Measurements from ENCODE around the gene ATP8B1.

Gene ATP8B1

DNA sequence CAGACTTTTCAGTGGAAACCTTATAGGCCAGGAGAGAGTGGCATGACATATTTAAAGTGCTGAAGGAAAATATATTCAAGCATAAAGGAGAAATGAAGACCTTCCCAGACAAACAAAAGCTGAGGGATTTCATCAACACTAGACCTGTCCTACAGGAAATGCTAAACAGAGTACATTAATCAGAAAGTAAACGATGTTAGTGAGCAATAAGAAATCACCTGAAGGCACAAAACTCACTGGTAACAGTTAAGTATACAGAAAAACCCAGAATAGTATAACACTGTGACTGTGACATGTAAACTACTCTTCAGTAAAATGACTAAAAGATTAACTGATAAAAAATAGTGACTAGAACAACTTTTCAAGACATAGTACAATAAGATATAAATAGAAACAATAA, 87.4 kb downstream of the ATP8B1 start:
- no peak for ATAC-seq

DNA sequence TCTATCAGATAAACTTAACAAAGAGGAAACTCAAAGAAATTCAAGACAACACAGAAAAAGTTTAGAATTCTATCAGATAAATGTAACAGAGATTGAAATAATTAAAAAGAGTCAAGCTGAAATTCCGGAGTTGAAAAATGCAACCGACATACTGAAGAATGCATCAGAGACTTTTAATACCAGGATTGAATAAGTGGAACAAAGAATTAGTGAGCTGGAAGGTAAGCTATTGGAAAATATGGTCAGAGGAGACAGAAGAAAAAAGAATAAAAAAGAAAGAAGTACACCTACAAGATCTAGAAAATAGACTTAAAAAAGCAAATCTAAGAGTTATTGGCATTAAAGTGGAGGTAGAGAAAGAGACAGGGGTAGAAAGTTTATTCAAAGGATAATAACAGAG, 88.0 kb downstream of the ATP8B1 start:
- ATAC-seq = no peak

DNA sequence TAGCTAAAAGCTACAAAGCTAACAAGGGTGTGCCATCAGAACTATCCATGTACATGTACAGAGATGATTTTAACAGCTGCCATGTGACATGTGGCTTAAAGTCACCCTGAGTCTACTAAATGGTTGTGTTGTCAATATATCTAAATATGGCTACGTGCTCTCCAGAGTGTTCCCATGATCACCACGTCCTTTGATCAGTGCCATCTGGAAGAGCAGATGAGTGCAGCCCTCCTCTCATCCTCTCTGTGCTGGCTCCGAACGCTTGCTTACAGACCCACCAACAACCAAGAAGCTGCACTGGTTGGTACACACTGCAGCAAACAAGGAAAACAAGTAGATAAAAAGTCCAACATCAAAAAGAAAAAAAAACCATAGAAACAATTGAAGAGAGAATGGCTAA, 92.9 kb downstream of the ATP8B1 start:
- no peak for ATAC-seq

DNA sequence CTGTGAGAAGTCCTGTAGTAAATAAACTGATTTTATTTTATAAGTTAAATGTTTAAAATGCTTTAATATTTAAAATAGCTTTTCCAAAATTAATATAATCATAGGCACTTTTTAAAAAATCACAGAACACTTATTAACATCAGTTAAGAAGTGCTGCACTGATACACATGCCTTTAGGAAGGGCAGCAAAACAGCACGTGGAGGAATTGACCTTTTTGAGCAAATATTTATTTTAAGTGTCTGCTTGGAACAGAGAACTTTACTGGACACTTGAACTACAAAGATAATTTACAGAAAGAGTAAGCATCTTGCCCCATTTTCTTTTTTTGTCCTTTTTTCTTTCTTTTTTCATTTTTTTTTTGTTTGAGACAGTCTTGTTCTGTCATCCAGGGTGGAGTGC, 93.8 kb downstream of the ATP8B1 start:
- no peak for ATAC-seq

DNA sequence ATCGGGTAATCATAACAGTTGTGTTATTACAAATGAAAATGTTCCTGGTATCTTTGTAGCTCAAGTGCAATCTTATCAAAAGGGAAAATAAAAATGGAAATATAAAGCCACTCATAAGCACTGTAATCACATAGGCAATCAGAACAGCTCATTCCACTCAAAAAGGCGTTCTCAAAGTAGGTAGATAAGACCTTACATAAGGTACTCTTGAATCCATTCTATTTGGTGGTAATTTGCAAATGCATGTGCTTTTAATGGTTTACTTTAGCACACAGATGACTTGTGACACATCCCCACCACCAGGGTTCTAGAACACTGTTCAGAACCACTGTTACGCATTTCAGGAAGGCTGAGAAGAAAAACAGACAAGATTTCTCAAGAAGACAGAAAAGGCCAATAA, 94.8 kb downstream of the ATP8B1 start:
- no peak for ATAC-seq

DNA sequence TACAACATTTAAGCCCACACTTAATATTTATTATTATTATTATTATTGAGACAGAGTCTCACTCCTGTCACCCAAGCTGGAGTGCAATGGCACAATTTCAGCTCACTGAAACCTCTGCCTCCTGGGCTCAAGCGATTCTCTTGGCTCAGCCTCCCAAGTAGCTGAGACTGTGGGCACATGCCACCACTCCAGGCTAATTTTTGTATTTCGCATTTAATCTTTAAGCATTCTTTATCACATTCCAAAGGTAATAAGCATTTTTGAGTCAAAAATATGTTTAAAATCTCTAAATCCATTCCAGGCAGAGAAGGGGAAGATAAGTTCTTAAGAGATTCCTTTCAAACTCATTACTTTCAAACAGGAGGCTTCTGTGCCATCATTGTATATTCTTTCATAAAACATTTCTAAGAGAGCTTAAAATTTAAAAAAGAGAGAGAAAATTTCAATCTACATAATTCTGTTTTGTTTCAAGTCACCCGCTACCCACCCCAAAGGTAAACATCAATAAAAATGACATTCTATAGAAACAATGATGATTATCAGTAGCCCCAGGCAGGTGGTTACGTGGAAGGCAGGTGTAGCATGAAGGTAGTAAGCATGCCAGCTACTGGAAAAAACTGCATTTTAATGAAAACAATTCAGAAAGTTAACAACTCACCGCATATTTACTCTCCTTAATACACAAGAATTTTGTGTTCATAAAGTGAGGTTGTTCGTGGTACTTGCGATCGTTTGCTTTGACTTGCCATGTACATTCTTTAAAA, 97.1 kb downstream of the ATP8B1 start:
- no peak for ATAC-seq

DNA sequence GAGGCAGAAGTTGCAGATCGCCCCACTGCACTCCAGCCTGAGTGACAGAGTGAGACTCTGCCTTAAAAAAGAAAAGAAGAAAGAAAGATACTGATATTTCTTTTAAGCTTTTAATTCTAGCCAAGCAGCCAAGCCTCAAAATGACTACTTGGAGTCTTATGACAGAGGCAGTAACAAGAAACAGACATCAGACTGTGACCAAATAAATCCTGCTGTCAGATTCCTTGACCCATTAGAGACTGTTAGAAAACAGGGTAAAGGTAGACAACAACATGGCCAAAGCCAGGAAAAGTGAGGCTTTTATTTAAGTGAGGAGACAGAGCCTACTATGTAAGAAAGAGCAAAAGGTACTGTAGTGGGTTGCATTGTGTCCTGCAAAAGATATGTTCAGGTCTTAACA, 98.1 kb downstream of the ATP8B1 start:
- no peak for ATAC-seq

DNA sequence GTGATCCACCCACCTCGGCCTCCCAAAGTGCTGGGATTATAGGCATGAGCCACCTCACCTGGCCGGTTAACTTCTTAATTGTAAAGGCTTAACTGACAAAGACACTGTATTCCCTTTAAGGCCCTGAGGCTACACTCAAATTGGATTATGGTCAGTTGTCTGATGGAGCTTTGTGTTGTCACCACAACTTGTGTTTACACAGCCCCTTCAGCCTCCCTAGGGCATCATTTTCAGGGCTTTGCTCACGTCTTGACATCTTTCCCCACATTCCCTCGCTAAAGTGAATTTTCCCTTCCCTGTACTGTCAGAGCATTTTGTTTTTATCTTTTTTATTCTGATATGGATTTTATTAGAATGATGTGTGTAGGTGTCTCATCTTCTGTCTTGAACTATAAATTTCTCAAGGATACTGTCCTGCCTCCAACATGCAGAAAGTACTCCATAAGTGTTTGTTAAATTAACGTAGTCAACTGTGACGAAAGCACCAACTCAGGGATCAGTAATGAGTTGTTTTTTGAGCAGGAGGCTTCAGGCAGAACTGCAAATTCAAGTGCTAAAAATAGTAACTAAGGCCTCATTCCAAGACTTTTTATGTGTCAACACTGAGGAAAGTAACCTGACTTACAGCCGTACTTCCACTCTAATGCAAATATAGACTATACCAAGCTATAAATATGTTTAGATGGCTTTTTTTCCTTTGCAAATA, 104.4 kb downstream of the ATP8B1 start:
- no peak for ATAC-seq

DNA sequence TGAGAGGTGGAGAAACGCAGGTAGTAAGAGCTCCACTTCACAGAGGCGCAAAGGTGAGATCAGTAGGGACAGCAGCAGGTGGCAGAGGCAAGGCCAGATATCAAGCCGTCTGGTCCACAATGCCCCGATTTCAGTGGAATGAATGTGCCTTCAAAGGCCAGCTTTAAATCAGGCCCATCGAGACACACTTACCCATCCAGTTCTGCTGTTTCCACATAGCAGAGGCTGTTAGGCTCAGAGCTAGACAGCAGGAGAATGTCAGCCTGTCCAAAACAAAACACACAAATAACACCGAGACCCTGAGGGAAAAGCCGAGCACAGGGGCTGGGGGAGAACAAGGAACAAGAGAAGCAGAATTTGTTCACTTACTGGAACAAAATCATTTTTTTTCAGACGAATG, 105.7 kb downstream of the ATP8B1 start:
- ATAC-seq = no peak

DNA sequence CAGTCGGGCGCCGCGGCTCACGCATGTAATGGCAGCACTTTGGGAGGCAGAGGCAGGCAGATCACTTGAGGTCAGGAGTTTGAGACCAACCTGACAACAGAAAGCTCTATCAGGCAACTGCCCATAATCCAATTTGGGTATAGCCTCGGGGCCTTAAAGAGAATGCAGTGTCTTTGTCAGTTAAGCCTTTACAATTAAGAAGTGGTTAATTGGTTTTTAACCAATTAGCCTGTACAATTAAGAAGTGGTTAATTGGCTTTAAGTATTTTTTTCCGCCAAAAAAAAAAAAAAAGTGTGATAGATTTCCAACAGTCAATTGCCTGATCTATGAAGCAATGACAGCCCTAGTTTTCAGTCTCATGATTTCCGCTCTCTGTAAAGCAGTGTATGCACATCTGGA, 106.8 kb downstream of the ATP8B1 start:
- ATAC-seq = no peak

DNA sequence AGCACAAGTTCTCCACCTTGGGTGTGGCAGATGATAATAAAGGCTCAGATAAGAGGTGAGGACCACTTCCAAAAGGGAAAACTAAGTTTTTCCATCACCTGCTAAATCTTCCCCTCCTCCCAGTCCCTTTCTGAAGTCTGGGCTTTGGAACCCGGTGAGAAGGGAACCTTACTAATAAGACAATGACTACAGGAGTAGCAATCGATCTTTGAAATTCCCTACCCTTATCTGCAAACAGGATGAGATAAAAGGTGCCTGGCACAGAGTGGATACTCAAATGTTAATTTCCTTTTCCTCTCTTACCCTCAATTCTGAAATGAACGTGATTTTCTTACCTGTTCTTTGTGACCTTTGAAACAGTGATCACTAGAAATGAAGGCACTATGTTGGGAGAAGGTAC, 111.8 kb downstream of the ATP8B1 start:
- ATAC-seq = no peak

DNA sequence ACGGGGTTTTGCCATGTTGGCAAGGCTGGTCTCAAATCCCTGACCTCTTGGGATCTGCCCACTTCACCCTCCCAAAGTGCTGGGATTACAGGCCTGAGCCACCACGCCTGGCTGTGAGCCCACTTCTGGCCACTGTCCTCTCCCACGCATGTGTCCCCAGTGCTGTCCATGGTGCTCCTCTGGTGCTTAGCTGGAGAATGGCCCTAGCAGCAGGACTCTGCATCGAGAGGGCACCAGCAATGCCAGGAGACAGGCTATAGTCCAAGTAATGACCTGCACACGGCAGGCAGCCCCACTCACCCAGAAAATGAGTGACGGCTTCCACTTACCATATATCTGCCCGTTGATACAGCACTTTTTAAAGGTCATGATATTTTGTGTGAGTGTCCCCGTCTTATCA, 115.1 kb downstream of the ATP8B1 start:
- ATAC-seq = no peak

DNA sequence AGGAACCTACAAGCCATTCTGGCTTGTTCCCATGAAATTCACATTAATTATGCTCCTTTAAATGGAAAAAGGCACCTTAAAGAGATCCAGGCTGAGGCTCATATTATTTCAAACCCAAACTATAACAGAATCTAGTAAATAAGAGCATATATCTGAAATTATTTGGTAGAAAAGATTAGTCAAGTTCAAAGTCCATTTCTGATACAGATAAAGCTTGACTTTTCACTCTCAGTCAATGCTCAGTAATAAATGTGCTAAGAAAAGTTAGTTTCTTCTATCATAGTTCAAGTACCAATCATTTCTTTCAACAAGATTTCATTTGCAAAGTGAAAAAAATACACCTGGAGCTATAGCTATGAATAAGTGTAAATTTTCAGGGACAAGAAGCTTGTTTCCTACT, 119.6 kb downstream of the ATP8B1 start:
- no peak for ATAC-seq

DNA sequence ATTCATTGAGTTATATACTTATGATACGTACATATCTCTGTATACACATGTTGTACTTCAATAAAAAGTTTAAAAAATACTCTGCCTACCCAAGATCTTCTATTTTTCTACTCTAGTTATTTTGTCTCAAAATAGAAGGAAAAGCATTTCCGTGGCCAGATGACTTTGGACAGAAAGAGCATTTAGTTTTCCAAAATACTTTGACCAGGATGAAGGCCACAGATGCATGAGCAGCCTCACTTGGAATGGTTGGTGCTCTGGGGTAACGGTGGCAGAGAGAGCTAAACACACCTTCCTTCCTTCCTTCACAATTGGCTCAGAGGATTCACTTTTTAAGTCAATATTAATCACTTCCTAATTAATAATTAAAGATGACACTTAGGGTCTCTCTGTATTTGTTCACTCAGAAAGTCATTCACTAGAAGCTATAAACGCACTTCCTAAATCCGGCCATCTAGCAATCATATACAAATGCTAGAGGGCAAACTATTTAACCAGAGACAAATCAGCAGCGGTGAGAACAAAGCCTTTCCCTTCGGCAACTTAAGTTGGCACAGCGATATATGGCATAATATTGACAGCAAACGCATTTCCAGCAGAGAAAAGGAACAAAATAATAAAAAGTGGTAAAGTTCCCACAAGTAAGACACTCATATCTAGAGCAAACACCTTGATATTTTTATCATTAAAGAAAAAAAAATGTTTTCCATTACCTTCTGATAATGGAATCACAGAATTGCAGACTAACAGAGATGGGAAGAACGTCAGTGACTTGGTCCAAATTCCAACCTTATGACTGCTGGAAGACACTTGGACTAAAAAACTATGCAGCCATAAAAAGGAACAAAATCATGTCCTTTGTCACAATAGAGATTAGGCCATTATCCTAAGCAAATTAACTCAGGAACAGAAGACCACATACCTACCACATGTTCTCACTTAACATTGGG, 125.6 kb downstream of the ATP8B1 start:
- ATAC-seq = no peak

DNA sequence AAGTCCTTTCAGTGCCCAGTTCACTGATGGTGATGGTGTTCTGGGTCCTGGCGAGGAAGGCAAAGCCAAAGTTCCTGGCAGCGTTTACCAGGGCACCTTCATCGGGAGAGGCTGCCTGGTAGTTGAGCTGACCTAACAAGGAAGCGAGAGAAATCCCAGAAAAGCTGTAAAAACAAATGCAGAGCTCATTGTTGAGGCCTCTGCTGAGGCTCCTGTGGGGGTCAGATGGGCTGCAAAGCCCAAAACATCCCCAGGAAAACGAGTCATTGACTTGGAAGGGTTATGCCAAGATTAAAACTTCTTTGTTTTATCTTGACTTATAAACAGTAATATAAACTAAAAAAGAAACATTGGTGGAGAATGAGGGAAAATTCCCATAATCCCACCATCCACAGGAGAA, 128.2 kb downstream of the ATP8B1 start:
- ATAC-seq = no peak

DNA sequence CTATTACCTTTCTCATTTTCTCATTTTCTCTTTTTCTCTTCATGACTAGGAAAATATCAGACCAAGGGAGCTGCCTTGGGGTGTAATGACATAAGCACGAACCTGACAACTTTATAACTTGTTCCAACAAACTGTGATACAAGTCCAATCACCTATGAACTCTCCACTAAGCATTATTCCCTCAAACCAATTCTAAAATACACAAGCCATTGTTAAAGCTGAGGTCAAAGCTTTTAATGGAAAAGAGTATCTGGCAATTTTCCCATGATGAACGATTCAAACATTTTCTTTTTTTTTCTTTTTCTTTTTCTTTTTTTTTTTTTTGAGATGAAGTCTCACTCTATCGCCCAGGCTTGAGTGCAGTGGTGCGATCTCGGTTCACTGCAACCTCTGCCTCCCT, 133.1 kb downstream of the ATP8B1 start:
- ATAC-seq = no peak

DNA sequence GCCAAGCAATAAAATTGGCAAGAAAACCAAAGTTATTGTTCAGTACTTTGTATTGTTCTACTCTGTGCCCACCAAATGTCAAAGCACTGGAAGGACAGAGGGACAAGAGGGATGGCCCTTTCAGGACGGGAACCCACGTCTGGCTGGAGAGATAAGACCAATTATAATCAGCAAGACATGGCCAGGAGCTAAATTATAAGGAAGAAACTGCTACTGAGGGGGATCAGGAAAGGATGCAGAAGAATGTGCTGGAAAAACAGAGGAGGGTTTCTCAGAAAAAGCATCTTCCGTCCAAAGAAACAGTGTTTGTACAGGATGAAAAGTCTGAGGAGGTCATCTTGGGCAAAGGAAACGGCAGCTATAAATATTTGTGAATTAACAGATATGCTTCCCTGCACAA, 135.1 kb downstream of the ATP8B1 start:
- no peak for ATAC-seq

DNA sequence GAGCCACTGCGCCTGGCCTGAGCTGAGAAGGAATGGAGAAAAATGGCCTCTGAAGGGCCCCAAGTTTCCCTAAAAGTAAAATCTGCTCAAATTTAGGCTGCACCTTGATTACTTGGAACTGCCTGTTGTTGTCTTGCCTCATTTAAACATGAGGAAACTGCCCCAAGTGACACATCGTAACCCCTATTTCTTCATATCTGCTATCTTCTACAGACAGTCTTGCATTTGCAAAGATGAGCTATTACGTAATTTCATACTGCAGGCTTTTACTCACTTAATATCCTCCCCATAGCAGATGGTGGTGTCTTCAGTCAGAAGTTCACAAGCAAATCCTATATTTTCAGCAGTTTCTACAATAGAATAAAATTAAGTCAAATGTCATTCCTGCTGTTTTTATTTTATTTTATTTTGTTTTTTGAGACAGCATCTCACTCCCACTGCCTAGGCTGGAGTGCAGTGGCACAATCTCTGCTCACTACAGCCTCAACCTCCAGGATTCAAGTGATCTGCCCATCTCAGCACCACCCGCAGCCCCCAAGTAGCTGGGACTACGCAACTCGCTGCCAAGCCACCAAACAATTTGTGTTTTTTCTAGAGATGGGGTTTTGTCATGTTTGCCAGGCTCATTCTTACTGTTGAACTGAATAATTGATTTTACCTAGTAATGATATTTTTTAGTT, 136.2 kb downstream of the ATP8B1 start:
- no peak for ATAC-seq

DNA sequence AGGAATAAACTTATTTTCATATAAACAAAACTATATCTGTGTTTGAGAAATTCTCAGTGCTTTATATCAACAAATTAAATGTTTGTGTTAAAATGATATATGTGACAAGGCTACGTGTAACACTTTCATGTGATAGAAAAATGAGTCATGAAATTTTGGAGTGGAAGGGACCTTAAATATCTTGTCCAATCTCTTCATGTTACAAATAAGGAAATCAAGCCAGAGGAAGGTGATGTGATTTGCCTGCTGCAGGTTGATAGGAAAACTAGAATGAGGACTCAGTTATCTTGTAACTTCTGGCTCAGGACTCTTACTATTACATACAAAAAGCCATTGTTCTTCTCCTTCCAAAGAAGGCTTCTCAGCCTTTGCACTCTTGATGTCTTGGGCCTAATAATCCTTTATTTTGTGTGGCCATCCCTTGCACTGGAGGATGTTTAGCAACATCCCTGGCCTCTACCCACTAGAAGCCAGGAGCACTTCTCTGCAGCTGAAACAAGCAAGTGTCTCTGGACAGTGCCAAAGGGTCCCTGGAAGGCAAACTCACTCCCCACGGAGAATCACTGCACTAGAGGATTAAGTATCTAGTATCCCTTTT, 138.4 kb downstream of the ATP8B1 start:
- no peak for ATAC-seq

DNA sequence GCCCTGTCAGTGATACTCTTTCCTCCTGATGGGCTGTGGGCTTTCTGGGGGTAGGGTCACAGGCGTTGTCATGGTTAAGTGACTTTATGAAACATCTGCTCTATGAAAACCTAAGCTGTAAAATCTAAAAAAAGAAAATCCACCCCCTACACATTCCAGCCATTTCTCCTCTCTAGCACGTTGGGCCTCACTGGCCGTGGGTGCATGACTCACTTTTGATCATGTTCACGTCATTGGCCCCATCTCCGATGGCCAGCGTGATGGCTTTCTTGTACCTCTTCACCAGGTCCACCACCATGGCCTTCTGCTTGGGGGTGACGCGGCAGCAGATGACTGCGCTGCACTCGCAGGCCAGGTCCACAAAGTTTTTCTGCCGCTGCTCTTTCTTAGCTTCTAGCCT, 142.2 kb downstream of the ATP8B1 start:
- no peak for ATAC-seq

DNA sequence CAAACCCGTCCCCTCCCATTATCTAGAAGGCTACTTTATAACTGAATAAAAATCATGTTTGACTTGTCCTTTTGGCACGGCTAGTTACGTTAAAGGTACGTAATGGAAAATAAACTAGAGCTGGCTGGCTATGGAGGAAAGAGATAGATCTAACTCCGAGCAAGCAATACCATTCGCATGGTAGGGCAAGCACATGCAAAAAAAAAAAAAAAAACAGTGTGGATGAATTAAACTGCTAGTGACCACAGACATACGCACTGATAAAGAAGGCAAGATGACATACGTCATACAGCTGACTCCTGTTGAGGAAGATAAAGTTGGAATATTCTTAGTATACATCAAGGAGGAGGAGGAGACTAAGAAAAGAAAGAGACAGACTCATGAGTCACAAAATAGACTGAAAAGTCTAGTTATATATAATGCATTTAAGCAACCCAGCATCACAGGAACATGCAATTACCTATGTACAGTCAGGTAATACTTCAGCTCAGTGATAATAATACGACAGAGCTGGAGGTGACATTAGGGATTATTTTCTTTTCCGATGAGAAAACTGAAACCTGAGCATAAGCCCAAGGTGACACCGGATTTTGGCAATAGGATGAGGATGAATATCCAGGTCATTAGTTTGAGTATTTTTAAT, 143.5 kb downstream of the ATP8B1 start:
- ATAC-seq = no peak

DNA sequence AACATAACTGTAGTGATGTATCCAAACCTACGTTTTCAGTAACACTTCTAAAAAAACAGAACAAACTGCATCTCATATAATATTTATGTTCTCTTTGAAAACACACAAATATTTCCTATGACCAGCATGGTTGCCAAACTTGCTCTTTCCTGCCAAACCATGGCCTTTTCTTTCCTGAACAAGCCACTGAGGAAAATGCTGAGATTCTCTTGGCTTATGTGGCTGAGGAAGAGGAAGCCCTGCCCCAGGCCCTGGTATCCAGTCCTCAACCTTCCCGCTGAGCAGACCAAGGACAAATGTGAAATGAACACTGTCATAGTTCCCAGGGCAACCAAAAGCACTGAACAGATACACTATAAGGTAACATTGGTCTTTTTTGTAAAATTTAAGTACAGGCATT, 145.6 kb downstream of the ATP8B1 start:
- ATAC-seq = no peak
